ENCODE results near the gene TLE2. TPM values are rescaled to one million over a fixed set of nuclear protein-coding genes. Genes with fewer than 3 reads are reported as not detected.

TLE2 gene
- total and polyA plus RNA-seq, 9 of the 15 experiments (the other 6 are each of a cell fraction or from before 2014, with no cell fraction given): 0.35 to 13.1 (median 6.2) TPM

DNA sequence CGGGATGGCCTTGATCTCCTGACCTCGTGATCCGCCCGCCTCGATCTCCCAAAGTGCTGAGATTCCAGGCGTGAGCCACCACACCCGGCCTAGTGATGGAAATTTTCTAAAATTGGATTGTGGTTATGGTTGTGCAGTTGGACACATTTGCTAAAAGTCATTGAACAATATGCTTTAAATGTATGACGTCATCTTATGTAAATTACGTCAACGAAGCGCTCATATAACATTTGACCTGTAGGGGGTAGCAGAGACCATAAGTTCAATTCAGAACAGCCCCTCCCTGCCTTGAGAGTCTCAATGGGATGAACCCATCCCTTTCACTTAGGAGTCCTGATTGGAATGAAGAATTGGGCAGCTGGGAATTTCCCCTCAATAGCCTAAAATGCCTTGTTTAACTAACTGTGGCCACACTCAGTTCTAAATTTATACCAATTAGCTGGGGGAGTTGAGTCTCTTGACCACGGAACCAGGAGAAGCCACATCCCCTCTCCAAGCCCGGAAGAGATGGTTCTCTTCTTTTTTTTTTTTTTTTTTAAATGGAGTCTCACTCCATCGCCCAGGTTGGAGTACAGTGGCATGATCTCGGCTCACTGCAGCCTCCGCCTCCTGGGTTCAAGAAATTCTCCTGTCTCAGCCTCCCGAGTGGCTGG is 66.9 kb downstream of the TLE2 start (continued):
- TF ChIP-seq, protein P1, sequence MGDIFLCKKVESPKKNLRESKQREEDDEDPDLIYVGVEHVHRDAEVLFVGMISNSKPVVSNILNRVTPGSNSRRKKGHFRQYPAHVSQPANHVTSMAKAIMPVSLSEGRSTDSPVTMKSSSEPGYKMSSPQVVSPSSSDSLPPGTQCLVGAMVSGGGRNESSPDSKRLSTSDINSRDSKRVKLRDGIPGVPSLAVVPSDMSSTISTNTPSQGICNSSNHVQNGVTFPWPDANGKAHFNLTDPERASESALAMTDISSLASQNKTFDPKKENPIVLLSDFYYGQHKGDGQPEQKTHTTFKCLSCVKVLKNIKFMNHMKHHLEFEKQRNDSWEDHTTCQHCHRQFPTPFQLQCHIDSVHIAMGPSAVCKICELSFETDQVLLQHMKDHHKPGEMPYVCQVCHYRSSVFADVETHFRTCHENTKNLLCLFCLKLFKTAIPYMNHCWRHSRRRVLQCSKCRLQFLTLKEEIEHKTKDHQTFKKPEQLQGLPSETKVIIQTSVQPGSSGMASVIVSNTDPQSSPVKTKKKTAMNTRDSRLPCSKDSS (IDR thresholded peaks at IDR 0.05; ENCODE audit: low read depth, partially characterized antibody): no peak
- TF ChIP-seq ZNF589 (CRISPR knock-in tag; IDR thresholded peaks at IDR 0.05; ENCODE audit: low read depth): no peak
- TF ChIP-seq COPS2 (conservative IDR thresholded peaks at IDR 0.05): no peak
- TF ChIP-seq, protein P2, sequence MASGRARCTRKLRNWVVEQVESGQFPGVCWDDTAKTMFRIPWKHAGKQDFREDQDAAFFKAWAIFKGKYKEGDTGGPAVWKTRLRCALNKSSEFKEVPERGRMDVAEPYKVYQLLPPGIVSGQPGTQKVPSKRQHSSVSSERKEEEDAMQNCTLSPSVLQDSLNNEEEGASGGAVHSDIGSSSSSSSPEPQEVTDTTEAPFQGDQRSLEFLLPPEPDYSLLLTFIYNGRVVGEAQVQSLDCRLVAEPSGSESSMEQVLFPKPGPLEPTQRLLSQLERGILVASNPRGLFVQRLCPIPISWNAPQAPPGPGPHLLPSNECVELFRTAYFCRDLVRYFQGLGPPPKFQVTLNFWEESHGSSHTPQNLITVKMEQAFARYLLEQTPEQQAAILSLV (tag; IDR thresholded peaks at IDR 0.05): 0 out of 2 replicates have a peak, but pooled peaks have one; percentile 12
- no peak for TF ChIP-seq NELFE (IDR thresholded peaks at IDR 0.05; ENCODE audit: insufficient read depth, insufficient read length)
- no peak for TF ChIP-seq HNRNPLL (IDR thresholded peaks at IDR 0.05; ENCODE audit: low read depth, low read length, poor library complexity, severe bottlenecking)
- TF ChIP-seq CXXC5 (CRISPR knock-in tag; IDR thresholded peaks at IDR 0.05): peak; percentile 50; the same call in 1 of the 2 replicates
- TF ChIP-seq, protein P3, sequence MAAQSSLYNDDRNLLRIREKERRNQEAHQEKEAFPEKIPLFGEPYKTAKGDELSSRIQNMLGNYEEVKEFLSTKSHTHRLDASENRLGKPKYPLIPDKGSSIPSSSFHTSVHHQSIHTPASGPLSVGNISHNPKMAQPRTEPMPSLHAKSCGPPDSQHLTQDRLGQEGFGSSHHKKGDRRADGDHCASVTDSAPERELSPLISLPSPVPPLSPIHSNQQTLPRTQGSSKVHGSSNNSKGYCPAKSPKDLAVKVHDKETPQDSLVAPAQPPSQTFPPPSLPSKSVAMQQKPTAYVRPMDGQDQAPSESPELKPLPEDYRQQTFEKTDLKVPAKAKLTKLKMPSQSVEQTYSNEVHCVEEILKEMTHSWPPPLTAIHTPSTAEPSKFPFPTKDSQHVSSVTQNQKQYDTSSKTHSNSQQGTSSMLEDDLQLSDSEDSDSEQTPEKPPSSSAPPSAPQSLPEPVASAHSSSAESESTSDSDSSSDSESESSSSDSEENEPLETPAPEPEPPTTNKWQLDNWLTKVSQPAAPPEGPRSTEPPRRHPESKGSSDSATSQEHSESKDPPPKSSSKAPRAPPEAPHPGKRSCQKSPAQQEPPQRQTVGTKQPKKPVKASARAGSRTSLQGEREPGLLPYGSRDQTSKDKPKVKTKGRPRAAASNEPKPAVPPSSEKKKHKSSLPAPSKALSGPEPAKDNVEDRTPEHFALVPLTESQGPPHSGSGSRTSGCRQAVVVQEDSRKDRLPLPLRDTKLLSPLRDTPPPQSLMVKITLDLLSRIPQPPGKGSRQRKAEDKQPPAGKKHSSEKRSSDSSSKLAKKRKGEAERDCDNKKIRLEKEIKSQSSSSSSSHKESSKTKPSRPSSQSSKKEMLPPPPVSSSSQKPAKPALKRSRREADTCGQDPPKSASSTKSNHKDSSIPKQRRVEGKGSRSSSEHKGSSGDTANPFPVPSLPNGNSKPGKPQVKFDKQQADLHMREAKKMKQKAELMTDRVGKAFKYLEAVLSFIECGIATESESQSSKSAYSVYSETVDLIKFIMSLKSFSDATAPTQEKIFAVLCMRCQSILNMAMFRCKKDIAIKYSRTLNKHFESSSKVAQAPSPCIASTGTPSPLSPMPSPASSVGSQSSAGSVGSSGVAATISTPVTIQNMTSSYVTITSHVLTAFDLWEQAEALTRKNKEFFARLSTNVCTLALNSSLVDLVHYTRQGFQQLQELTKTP (IDR thresholded peaks at IDR 0.05; ENCODE audit: low read depth in 1 of 2, partially characterized antibody in 2 of 2): peak in 1 of 2 experiments; percentile 53
- TF ChIP-seq SRF (CRISPR knock-in tag; IDR thresholded peaks at IDR 0.05): no peak
- no peak for TF ChIP-seq RBM17 (IDR thresholded peaks at IDR 0.05; ENCODE audit: borderline replicate concordance, low read depth, low read length)
- TF ChIP-seq, protein P4, sequence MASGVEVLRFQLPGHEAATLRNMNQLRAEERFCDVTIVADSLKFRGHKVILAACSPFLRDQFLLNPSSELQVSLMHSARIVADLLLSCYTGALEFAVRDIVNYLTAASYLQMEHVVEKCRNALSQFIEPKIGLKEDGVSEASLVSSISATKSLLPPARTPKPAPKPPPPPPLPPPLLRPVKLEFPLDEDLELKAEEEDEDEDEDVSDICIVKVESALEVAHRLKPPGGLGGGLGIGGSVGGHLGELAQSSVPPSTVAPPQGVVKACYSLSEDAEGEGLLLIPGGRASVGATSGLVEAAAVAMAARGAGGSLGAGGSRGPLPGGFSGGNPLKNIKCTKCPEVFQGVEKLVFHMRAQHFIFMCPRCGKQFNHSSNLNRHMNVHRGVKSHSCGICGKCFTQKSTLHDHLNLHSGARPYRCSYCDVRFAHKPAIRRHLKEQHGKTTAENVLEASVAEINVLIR (CRISPR knock-in tag; IDR thresholded peaks at IDR 0.05): peak; percentile 88
- TF ChIP-seq, protein P5, sequence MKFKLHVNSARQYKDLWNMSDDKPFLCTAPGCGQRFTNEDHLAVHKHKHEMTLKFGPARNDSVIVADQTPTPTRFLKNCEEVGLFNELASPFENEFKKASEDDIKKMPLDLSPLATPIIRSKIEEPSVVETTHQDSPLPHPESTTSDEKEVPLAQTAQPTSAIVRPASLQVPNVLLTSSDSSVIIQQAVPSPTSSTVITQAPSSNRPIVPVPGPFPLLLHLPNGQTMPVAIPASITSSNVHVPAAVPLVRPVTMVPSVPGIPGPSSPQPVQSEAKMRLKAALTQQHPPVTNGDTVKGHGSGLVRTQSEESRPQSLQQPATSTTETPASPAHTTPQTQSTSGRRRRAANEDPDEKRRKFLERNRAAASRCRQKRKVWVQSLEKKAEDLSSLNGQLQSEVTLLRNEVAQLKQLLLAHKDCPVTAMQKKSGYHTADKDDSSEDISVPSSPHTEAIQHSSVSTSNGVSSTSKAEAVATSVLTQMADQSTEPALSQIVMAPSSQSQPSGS (CRISPR knock-in tag; IDR thresholded peaks at IDR 0.05): peak; percentile 98
- TF ChIP-seq CEBPG (CRISPR knock-in tag; IDR thresholded peaks at IDR 0.05): no peak
- TF ChIP-seq CEBPG (tag; conservative IDR thresholded peaks at IDR 0.05 in 1 of 2, IDR thresholded peaks at IDR 0.05 in 1 of 2): peak; percentile 78 to 80
- TF ChIP-seq TAF9B (IDR thresholded peaks at IDR 0.05; ENCODE audit: partially characterized antibody): no peak
- 0 out of 2 replicates have a peak, but pooled peaks have one; percentile 56 for TF ChIP-seq ZNF444 (CRISPR knock-in tag; IDR thresholded peaks at IDR 0.05)
- TF ChIP-seq CC2D1A (IDR thresholded peaks at IDR 0.05): peak; percentile 90
- TF ChIP-seq POLR2H (tag; IDR thresholded peaks at IDR 0.05; ENCODE audit: low read depth): no peak
